Measurements from ENCODE around the gene PTPRE. TPM values are rescaled to one million over a fixed set of nuclear protein-coding genes. Genes with fewer than 3 reads are reported as not detected.

The PTPRE gene
- total RNA-seq, 1 donor from 2014 or later = 3.6 TPM

DNA sequence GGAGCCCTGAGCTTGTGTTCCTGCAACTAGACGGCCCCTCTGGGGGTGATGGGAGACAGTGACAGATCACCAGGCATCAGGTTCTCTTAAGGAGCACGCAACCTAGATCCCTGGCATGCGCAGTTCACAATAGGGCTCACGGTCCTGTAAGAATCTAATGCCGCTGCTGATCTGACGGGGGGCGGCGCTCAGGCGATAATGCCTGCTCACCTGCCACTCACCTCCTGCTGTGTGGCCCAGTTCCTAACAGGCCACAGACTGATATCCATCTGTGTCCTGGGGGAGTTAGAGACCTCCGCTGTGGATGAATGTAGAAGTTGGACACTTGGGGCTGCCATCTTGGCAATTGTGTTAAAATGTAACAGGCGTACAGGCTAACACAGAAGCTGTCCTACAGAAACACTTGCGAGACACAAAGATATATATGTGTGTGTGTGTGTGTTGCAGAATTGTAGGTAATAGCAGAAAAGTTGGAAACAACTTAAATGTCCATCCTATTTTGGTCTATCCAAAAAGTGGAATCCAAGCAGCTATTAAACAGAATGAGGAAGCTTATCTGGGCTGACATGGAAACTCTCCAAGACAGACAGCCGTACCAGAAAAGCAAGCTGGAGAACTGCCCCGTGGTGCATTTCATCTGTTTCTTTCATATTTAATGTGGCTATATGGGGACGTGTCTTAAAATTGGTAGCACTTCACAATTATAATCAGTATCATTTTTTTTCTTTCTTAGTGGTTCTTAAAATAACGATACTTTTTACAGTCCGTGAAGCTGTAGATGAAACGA, 136.5 kb downstream of the PTPRE start:
- TF ChIP-seq, protein P1, sequence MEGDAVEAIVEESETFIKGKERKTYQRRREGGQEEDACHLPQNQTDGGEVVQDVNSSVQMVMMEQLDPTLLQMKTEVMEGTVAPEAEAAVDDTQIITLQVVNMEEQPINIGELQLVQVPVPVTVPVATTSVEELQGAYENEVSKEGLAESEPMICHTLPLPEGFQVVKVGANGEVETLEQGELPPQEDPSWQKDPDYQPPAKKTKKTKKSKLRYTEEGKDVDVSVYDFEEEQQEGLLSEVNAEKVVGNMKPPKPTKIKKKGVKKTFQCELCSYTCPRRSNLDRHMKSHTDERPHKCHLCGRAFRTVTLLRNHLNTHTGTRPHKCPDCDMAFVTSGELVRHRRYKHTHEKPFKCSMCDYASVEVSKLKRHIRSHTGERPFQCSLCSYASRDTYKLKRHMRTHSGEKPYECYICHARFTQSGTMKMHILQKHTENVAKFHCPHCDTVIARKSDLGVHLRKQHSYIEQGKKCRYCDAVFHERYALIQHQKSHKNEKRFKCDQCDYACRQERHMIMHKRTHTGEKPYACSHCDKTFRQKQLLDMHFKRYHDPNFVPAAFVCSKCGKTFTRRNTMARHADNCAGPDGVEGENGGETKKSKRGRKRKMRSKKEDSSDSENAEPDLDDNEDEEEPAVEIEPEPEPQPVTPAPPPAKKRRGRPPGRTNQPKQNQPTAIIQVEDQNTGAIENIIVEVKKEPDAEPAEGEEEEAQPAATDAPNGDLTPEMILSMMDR (conservative IDR thresholded peaks at IDR 0.05) = no peak
- H3K9me3 Mint-ChIP-seq = no peaks in the 10 kb centered on the region
- no peaks in the 10 kb centered on the region for H3K36me3 Mint-ChIP-seq
- H3K4me3 Mint-ChIP-seq = no peak overlapping the region
- no peak for DNase-seq (ENCODE audit: extremely low spot score, unreplicated experiment)
- peaks cover 11% of the 10 kb centered on the region for H3K4me1 Mint-ChIP-seq (ENCODE audit: unreplicated experiment)
- H3K27ac Mint-ChIP-seq = no peak overlapping the region
- H3K27me3 Mint-ChIP-seq = peaks cover 7% of the 10 kb centered on the region

DNA sequence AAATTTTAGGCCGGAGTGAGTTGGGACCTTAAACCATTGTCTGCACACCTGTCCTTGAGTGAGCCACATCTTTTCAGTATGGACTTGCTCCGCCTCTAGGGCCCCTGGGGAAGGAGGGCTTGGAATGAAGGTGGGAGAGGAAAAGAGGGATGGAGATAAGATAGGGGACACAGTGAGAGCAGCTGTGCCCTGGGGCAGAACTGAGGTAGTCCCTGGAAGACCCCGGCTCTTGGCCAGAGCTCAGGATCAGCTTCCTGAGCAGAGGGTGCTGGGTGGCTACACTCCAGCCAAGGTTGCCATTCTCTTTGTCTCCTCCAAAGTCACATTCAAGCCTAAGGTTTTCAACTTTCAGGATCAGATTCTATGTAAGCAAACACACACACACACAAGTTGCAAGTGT, 137.3 kb downstream of the PTPRE start:
- Mint-ChIP-seq H3K9me3 (no peaks in the 10 kb centered on the region), H3K36me3 (no peaks in the 10 kb centered on the region), H3K4me1 (ENCODE audit: unreplicated experiment) (peaks cover 11% of the 10 kb centered on the region), H3K4me3 (no peak overlapping the region), H3K27me3 (peaks cover 5% of the 10 kb centered on the region), H3K27ac (no peak overlapping the region)
- DNase-seq (ENCODE audit: extremely low spot score, unreplicated experiment) = no peak
- TF ChIP-seq, protein P1 (conservative IDR thresholded peaks at IDR 0.05) = no peak

DNA sequence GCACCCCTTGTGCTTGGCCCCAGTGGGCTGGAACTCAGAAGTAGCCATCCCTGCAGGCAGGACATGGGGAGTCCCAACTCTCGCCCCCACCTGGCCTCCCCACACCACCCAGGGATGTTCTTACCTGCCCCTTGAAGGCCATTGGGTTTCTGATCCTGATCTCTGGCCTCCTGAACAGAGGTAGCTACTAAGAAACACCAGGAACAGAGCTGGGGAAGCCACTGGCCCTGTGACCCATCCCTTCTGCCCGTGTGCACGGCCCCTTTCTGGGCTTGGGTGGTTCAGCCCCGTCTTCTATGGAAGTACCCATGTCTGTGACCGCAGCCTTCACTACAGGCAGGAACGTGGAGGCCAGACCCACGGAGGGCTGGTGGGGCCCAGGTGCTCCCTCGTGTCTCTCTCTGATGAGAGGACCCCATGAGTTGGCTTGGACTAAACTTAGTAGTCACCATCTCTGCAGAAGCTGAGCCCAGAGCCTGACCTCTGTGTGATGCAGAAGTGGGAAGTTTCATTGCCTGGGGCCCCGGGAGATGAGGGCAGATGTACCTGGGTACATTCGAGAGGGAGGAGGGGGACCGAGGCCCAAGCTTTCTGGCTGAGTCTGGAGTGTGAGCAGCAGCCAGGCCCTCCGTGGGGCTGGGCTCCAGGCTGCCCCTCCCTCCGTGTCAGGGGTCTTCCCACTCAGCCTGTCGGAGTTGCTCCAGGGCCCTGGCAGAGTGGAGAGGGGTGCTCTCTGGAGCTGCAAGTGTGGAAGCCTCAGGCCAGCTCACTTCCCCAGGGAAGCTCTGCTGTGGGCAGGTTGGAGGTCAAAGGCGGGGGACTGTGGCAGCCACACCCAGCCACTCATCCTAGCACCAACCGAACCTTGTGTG, 138.3 kb downstream of the PTPRE start:
- H3K4me1 Mint-ChIP-seq (ENCODE audit: unreplicated experiment) = peaks cover 11% of the 10 kb centered on the region
- TF ChIP-seq, protein P1 (conservative IDR thresholded peaks at IDR 0.05) = no peak
- no peak for DNase-seq (ENCODE audit: extremely low spot score, unreplicated experiment)
- H3K27ac Mint-ChIP-seq = no peak overlapping the region
- no peak overlapping the region for H3K4me3 Mint-ChIP-seq
- H3K36me3 Mint-ChIP-seq = no peaks in the 10 kb centered on the region
- peaks cover under 1% of the 10 kb centered on the region for H3K27me3 Mint-ChIP-seq
- no peaks in the 10 kb centered on the region for H3K9me3 Mint-ChIP-seq

DNA sequence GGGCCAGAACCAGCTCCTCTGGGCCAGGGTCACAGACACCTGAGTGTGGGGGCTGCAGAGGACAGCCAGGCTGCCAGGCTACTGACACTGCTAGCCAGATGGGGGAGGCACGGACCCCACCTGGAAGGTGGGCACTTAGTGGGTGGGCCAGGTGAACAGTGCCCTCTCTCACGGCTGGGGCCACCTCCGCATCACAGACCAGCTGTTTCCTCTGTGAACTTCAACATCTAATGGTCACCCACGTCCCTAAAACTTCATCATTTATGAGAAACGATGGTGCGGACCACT, 138.9 kb downstream of the PTPRE start:
- no peaks in the 10 kb centered on the region for H3K36me3 Mint-ChIP-seq
- no peaks in the 10 kb centered on the region for H3K9me3 Mint-ChIP-seq
- no peaks in the 10 kb centered on the region for H3K27me3 Mint-ChIP-seq
- TF ChIP-seq, protein P1 (conservative IDR thresholded peaks at IDR 0.05) = no peak
- no peak overlapping the region for H3K27ac Mint-ChIP-seq
- H3K4me3 Mint-ChIP-seq = no peak overlapping the region
- DNase-seq (ENCODE audit: extremely low spot score, unreplicated experiment) = no peak
- peaks cover 16% of the 10 kb centered on the region for H3K4me1 Mint-ChIP-seq (ENCODE audit: unreplicated experiment)

DNA sequence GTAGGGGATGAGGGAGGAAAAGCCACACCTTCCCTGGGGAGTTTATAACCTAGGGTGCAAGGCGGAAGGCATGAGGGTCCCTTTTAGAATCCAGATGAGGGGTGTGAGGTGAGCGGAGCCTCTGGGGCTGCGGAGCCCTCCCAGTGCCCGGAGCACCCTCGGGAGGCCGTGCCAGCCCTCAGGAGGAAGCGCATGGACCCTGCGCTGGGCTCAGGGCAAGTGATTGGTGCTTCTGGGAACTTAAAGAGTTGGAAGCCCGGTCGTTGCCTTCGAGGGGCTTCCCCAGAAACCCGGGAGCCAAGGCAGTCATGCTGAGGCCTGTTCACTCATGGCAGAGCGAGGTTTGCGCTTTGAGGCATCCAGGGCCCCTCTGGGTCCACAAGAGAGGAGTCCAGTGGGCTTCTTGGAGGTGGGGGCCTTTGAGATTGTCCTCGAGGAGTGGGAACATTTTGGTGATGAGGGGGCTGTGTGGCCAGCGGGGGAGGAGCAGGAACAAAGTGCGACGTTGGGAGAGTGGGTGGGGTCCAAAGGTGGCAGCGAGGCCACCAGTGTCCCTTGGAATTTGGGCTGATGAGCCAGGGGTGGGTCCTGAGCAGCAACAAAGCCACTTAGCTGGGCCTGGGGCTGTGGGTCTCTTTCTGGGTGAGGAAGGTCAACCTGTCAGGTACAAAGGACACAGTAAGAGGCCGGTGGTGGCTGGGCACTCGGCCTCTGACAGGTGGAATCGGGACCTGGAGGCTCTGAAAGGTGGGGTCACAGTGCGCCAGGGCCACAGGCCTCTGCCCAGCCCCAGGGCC, 139.5 kb downstream of the PTPRE start:
- Mint-ChIP-seq H3K4me1 (ENCODE audit: unreplicated experiment) (peaks cover 18% of the 10 kb centered on the region), H3K27me3 (no peaks in the 10 kb centered on the region), H3K9me3 (no peaks in the 10 kb centered on the region), H3K4me3 (no peak overlapping the region), H3K36me3 (no peaks in the 10 kb centered on the region), H3K27ac (no peak overlapping the region)
- DNase-seq (ENCODE audit: extremely low spot score, unreplicated experiment) = no peak
- TF ChIP-seq, protein P1 (conservative IDR thresholded peaks at IDR 0.05) = no peak

Measured in type B pancreatic cell (in vitro differentiated cells).